SU-DHL-6 (cell line): ENCODE measurements around the gene UBR3.

Source experiments
- H2AFZ ChIP-seq: fragments of 200-600 bp; sonication (generic); 2 replicates; pipeline ENCODE4 v1.6.1; 2014; ENCODE audit warnings: low read depth, mild to moderate bottlenecking, moderate library complexity, mixed read lengths, antibody characterized with exemption, low read length; ENCODE audit not compliant: severe bottlenecking
- H3F3A ChIP-seq: fragments of 200-600 bp; shearing (Covaris generic); 2 replicates; pipeline ENCODE4 v1.6.0; 2016; ENCODE audit warnings: antibody characterized with exemption, mild to moderate bottlenecking; ENCODE audit not compliant: insufficient read depth
- H3K27ac ChIP-seq: fragments of 200-600 bp; sonication (generic); 2 replicates; pipeline ENCODE4 v1.5.1; 2016; ENCODE audit warnings: low read depth, mild to moderate bottlenecking, low read length, moderate library complexity, mixed read lengths
- H3K27me3 ChIP-seq: fragments of 200-600 bp; sonication (generic), shearing (Covaris generic); 2 replicates; pipeline ENCODE4 v1.6.0; 2014; ENCODE audit warnings: mild to moderate bottlenecking, low read length
- H3K36me3 ChIP-seq: fragments of 200-600 bp; sonication (generic); 2 replicates; pipeline ENCODE4 v1.6.1; 2014; ENCODE audit warnings: mild to moderate bottlenecking, low read length, mixed read lengths
- H3K4me2 ChIP-seq: fragments of 300-600, 200-600 bp; shearing (Covaris generic), sonication (generic); 2 replicates; pipeline ENCODE4 v1.6.0; 2014; ENCODE audit warnings: low read length, low read depth, mild to moderate bottlenecking; ENCODE audit not compliant: poor library complexity, severe bottlenecking
- H3K4me3 ChIP-seq: fragments of 200-600 bp; sonication (generic); 2 replicates; pipeline ENCODE4 v1.5.1; 2014; ENCODE audit warnings: antibody characterized with exemption, low read length, mild to moderate bottlenecking, mixed read lengths; ENCODE audit not compliant: insufficient read depth, poor library complexity, severe bottlenecking
- H3K79me2 ChIP-seq: fragments of 200-600 bp; sonication (generic); 2 replicates; pipeline ENCODE4 v1.6.1; 2014; ENCODE audit warnings: mild to moderate bottlenecking, low read length, moderate library complexity; ENCODE audit not compliant: insufficient read depth
- H3K9ac ChIP-seq: fragments of 200-600 bp; sonication (generic); 2 replicates; pipeline ENCODE4 v1.7.0; 2014; ENCODE audit warnings: mild to moderate bottlenecking, low read length
- H3K9me2 ChIP-seq: fragments of 200-600 bp; sonication (generic); replicated peaks from 2 replicates; pipeline ENCODE4 v1.6.1; 2014; ENCODE audit warnings: low read length; ENCODE audit not compliant: insufficient read depth
- H3K9me3 ChIP-seq: fragments of 200-600 bp; sonication (generic); 2 replicates; pipeline ENCODE4 v1.6.1; 2014; ENCODE audit warnings: low read length, mixed read lengths; ENCODE audit not compliant: insufficient read depth
- H4K20me1 ChIP-seq: fragments of 200-600 bp; sonication (generic); 2 replicates; pipeline ENCODE4 v1.6.1; 2014; ENCODE audit warnings: low read depth, mild to moderate bottlenecking, antibody characterized with exemption, low read length, moderate library complexity, mixed read lengths
- EZH2phosphoT487 ChIP-seq: fragments of 200-600 bp; sonication (generic), shearing (Covaris generic); conservative IDR thresholded peaks from 2 replicates; pipeline ENCODE4 v1.6.1; 2018; ENCODE audit warnings: mild to moderate bottlenecking, antibody characterized with exemption, low read length, moderate library complexity, mixed read lengths
- TF ChIP-seq, protein P1 (sequence below): fragments of 200-600 bp; sonication (generic); IDR thresholded peaks from one replicate; pipeline ENCODE4 v1.5.1; 2017; ENCODE audit warnings: antibody characterized with exemption, mild to moderate bottlenecking, low read length, moderate library complexity; ENCODE audit not compliant: insufficient read depth, poor library complexity, severe bottlenecking

The UBR3 gene

DNA sequence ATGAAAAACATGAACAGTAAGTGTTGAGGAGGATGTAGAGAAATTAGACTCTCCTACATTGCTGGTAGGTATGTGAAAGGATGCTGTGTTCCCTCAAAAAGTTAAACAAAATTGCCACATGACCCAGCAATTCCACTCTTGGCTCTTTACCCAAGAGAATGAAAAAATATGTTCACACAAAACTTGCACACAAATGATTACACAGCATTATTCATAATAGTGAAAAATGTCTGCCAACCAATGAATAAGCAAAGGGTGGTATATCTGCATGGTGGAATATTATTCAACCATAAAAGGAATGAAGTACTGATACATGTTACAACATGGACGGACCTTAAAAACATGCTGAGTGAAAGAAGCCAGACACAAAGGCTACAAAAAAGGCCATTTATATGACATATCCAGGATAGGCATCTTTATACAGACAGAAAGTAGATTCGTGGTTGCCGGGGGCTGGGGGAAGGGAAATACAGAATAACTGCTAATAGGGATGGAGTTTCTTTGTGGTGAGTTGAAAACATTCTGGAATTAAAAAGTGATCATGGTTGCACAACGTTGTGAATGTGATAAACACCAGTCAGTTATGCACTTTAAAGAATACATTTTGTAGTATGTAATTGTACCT, 265.3 kb downstream of the UBR3 start:
- no peaks in the 10 kb centered on the region for H3K9me3 ChIP-seq

DNA sequence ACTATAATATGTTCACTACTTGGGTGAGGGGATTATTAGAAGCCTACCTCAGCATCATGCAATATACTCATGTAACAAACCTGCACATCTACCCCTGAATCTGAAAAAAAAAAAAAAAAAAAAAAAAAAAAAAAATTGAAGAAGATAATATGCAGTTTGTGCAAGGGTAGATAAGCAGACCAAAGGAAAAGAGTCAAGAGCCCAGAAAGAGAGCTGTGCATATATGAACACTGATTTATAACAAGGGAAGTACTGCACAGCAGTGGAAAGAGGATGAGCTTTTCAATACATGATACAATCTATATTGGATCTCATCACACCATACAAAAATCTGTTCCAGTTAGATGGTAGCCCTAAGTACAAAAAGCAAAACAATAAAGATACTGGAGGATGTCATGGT, 268.1 kb downstream of the UBR3 start:
- H3K9me3 ChIP-seq, result no peaks in the 10 kb centered on the region
- no peaks in the 10 kb centered on the region for H3K9me2 ChIP-seq
- no peaks in the 10 kb centered on the region for H3F3A ChIP-seq
- H3K4me2 ChIP-seq, result no peak overlapping the region
- H2AFZ ChIP-seq, result no peak overlapping the region
- H4K20me1 ChIP-seq, result no peaks in the 10 kb centered on the region
- H3K27me3 ChIP-seq, result no peaks in the 10 kb centered on the region
- no peak for TF ChIP-seq EZH2phosphoT487
- TF ChIP-seq, protein P1, sequence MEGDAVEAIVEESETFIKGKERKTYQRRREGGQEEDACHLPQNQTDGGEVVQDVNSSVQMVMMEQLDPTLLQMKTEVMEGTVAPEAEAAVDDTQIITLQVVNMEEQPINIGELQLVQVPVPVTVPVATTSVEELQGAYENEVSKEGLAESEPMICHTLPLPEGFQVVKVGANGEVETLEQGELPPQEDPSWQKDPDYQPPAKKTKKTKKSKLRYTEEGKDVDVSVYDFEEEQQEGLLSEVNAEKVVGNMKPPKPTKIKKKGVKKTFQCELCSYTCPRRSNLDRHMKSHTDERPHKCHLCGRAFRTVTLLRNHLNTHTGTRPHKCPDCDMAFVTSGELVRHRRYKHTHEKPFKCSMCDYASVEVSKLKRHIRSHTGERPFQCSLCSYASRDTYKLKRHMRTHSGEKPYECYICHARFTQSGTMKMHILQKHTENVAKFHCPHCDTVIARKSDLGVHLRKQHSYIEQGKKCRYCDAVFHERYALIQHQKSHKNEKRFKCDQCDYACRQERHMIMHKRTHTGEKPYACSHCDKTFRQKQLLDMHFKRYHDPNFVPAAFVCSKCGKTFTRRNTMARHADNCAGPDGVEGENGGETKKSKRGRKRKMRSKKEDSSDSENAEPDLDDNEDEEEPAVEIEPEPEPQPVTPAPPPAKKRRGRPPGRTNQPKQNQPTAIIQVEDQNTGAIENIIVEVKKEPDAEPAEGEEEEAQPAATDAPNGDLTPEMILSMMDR, result no peak
- no peak overlapping the region for H3K27ac ChIP-seq
- no peak overlapping the region for H3K4me3 ChIP-seq
- no peaks in the 10 kb centered on the region for H3K79me2 ChIP-seq
- H3K36me3 ChIP-seq, result no peaks in the 10 kb centered on the region
- H3K9ac ChIP-seq, result no peak overlapping the region

More for the DNA sequence above, 265.3 kb downstream of the UBR3 start:
- no peaks in the 10 kb centered on the region for H3K79me2 ChIP-seq
- H3K4me3 ChIP-seq, result no peak overlapping the region
- H3F3A ChIP-seq, result no peaks in the 10 kb centered on the region
- no peak for TF ChIP-seq EZH2phosphoT487
- TF ChIP-seq, protein P1, result no peak
- H3K27me3 ChIP-seq, result no peaks in the 10 kb centered on the region
- H3K9me2 ChIP-seq, result no peaks in the 10 kb centered on the region
- no peak overlapping the region for H3K4me2 ChIP-seq
- no peaks in the 10 kb centered on the region for H4K20me1 ChIP-seq
- H3K36me3 ChIP-seq, result no peaks in the 10 kb centered on the region
- no peak overlapping the region for H3K27ac ChIP-seq
- no peak overlapping the region for H2AFZ ChIP-seq
- H3K9ac ChIP-seq, result no peak overlapping the region

DNA sequence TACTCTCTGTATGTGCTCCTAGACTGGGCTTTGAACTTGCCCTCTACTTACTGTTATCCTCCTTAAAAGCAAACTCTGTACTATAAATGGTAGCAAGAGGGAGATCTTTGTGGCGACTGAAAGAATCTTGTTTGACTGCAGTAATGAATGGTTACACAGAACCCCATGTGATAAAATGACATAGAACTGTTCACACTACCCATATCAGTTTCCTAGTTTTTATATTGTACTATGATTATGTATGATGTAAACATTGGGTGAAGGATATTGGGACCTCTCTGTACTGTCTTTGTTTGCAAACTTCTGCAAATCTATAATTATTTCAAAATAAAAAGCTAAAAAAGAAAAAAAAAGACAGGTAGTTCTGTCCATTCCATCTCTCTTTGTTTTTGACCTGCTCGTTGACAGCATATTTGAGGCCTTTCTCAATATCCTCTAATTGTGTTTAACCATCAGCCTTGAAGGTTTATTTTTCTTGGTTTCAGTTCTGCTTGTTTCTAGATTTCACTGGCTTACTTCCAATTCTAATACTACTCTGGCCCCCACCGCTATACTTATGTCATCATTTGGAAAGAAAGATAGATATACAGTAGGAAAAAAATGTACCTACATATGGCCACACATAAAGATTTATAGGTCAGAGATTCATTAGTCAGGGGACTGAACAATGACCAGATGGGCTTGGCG, 271.5 kb downstream of the UBR3 start:
- no peaks in the 10 kb centered on the region for H3K79me2 ChIP-seq
- no peak overlapping the region for H2AFZ ChIP-seq
- no peak overlapping the region for H3K4me3 ChIP-seq
- H3K9me3 ChIP-seq, result no peaks in the 10 kb centered on the region
- H3K27ac ChIP-seq, result no peak overlapping the region
- no peak overlapping the region for H3K9ac ChIP-seq
- H3K9me2 ChIP-seq, result no peaks in the 10 kb centered on the region
- no peak overlapping the region for H3K4me2 ChIP-seq
- TF ChIP-seq EZH2phosphoT487, result no peak
- TF ChIP-seq, protein P1, result no peak
- no peaks in the 10 kb centered on the region for H3K36me3 ChIP-seq
- H4K20me1 ChIP-seq, result no peaks in the 10 kb centered on the region
- no peaks in the 10 kb centered on the region for H3F3A ChIP-seq
- no peaks in the 10 kb centered on the region for H3K27me3 ChIP-seq
